Measurements from ENCODE around the gene TRPM2. TPM values are rescaled to one million over a fixed set of nuclear protein-coding genes. Genes with fewer than 3 reads are reported as not detected.

The TRPM2 gene
- total RNA-seq, 1 donor: not detected

GRCh38 chr21:44423941-44424607 is 70.7 kb downstream of the TRPM2 start:
- TF ChIP-seq, protein P1, sequence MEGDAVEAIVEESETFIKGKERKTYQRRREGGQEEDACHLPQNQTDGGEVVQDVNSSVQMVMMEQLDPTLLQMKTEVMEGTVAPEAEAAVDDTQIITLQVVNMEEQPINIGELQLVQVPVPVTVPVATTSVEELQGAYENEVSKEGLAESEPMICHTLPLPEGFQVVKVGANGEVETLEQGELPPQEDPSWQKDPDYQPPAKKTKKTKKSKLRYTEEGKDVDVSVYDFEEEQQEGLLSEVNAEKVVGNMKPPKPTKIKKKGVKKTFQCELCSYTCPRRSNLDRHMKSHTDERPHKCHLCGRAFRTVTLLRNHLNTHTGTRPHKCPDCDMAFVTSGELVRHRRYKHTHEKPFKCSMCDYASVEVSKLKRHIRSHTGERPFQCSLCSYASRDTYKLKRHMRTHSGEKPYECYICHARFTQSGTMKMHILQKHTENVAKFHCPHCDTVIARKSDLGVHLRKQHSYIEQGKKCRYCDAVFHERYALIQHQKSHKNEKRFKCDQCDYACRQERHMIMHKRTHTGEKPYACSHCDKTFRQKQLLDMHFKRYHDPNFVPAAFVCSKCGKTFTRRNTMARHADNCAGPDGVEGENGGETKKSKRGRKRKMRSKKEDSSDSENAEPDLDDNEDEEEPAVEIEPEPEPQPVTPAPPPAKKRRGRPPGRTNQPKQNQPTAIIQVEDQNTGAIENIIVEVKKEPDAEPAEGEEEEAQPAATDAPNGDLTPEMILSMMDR (IDR thresholded peaks at IDR 0.05; ENCODE audit: insufficient read depth, low read length): no peak
- H3K4me3 ChIP-seq (ENCODE audit: low read depth, low read length): no peak overlapping the region
- DNase-seq (ENCODE audit: low read depth): no peak

DNA sequence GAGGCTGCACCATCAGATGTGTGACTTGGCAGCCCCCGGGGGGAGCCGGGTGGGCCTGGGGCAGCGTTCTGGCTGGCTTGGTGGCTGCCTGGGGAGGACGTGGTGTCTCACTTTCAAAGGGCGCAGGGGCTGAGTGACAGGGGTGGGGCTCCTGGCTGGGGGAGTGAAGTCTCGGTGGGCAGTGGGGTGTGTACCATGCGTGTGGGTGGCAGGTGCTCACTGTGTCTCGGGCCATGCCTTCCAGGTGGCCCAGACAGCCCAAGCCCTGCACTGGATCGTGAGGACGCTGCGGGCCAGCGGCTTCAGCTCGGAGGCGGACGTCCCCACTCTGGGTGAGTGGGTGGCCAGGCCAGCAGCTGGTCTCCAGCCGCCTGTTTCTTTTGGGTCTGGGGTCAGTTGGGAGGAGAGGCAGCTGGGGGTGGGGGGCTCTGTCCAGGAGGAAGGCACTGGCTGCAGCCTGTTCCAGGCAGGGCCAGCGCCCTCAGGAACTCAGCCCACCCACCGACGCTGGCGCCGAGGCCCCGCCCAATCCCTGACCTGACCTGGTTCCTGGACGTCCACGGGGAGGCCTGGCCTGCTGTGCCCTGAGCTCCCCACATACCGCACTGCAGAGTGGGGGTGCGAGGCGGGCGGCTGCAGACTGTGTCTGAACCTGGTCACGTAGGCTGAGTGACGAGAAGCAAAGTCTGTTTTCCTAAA is 71.3 kb downstream of the TRPM2 start:
- no peak overlapping the region for H3K4me3 ChIP-seq (ENCODE audit: low read depth, low read length)
- no peak for DNase-seq (ENCODE audit: low read depth)
- TF ChIP-seq, protein P1 (IDR thresholded peaks at IDR 0.05; ENCODE audit: insufficient read depth, low read length): no peak

GRCh38 chr21:44425307-44425894 is 72.0 kb downstream of the TRPM2 start:
- DNase-seq (ENCODE audit: low read depth): no peak
- no peak overlapping the region for H3K4me3 ChIP-seq (ENCODE audit: low read depth, low read length)
- TF ChIP-seq, protein P1 (IDR thresholded peaks at IDR 0.05; ENCODE audit: insufficient read depth, low read length): no peak

DNA sequence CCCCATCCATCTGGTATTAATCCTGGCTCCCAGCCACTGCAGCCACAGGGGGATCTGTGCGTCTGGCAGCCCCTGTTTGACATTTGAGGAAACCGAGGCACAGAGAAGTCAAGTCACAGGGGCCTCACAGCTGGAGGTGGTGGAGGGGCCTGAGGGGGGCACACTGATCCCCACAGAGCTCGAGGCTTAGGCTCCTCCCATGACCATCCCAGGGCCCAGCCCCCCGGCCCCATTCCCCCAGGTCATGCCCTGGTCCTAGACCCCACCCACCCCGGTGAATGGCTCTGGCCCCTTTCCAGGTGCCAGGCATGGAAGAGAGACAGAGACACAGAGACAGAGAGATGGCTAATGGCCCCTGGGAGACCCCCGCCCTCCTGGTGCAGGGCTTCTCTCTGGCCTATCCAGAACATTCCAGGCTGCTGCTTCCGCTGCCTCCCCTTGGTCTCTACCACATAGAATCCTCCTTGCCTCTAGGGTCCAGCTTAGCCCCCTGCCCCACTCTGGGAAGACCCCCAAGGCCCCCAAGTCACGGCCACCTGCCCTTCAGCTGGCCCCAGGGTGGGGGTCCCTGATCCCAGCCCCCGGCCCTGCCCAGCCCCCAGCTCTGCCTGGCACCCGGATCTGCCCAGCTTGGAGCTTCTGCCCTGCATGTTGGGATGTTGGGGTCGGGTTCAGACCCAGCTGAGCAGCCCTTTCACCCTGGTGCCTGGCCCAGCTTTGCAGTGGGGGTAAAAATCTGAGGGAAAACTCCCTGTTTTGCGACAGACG is 72.7 kb downstream of the TRPM2 start:
- TF ChIP-seq, protein P1 (IDR thresholded peaks at IDR 0.05; ENCODE audit: insufficient read depth, low read length): no peak
- DNase-seq (ENCODE audit: low read depth): no peak
- H3K4me3 ChIP-seq (ENCODE audit: low read depth, low read length): no peak overlapping the region

DNA sequence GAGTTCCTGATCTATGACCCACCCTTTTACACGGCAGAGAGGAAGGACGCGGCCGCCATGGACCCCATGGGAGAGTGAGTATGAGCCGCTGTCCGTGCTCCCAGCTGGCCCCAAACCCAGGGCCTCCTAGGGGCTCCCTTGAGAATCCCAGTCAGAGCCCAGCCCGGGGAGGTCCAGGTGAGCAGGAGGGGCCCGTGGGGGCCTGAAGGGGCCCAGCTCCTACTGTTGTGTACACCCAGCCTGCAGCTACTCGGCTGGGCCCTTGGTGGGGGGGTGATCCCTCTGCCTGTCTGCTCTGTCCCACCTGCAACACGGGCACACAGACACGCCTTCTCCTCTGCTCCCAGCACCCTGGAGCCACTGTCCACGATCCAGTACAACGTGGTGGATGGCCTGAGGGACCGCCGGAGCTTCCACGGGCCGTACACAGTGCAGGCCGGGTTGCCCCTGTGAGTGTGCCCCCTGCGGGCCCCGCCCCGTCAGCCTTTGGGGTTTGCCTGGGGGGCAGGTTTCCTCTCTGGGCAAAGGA is 73.3 kb downstream of the TRPM2 start:
- TF ChIP-seq, protein P1 (IDR thresholded peaks at IDR 0.05; ENCODE audit: insufficient read depth, low read length): no peak
- DNase-seq (ENCODE audit: low read depth): no peak
- H3K4me3 ChIP-seq (ENCODE audit: low read depth, low read length): no peak overlapping the region
